ENCODE results near the gene MYO15A.

Gene MYO15A

GRCh38 chr17:18093616-18094408, 14.7 kb upstream of the MYO15A start:
- no peak for TF ChIP-seq ZNF274 (IDR thresholded peaks at IDR 0.05; ENCODE audit: low read depth, low read length)
- no peak overlapping the region for H3K4me3 ChIP-seq (ENCODE audit: low read length)

DNA sequence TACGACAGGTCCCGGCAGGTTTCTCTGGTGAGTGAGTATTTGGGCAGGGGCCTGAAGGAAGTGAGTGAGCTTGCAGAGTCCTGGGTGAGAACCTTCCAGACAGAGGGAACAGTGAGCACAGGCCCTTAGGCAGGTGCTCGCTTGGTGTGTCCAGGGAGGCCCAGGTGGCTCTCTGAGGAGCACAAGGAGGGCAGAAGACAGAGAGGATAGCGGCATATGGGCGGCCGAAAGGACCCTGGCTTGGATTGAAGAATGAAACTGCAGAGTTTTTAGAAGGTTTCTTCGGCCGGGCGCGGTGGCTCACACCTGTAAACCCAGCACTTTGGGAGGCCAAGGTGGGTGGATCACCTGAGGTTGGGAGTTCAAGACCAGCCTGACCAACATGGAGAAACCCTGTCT, 14.1 kb upstream of the MYO15A start:
- TF ChIP-seq ZNF274 (IDR thresholded peaks at IDR 0.05; ENCODE audit: low read depth, low read length): no peak
- no peak overlapping the region for H3K4me3 ChIP-seq (ENCODE audit: low read length)

GRCh38 chr17:18099516-18099915, 9.0 kb upstream of the MYO15A start:
- H3K4me3 ChIP-seq (ENCODE audit: low read length): no peak overlapping the region
- no peak for TF ChIP-seq ZNF274 (IDR thresholded peaks at IDR 0.05; ENCODE audit: low read depth, low read length)

DNA sequence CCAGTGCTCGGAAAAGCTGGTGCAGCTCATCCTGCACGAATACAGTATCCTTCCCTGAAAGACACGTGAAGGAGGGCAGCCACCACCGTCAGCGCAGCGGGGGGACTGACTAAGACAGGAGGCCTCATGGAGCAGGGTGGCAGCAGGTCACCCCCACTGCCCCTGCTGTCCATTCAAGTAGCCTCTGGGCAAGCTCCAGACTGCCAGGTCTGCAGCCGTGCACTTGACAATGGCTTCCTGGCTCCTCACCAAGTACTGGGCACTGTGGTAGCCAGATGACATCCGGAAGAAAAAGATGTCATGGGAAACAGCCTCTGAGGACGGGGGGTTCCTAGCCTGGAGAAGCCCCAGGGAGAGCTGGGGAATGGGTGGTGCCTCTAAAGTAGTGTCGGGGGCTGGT, 7.9 kb upstream of the MYO15A start:
- TF ChIP-seq ZNF274 (IDR thresholded peaks at IDR 0.05; ENCODE audit: low read depth, low read length): no peak
- no peak overlapping the region for H3K4me3 ChIP-seq (ENCODE audit: low read length)

DNA sequence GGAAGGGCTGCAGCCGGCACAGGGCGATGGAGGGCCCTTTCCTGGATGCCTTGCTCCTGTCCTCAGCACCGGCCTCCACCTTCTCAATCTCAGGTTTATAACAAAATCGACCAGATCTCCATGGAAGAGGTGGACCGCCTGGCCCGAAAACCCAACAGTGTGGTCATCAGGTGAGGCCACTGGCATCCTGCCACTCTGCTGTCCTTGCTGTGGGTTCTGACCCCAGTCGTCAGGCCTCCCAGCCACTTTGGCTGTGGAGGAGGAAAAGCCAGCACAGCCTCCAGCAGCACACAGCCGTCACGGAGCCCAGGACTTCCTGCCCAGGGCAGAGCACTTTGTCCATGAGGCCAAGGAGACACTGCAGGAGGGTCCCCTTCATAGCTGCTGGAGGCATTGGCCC, 6.7 kb upstream of the MYO15A start:
- H3K4me3 ChIP-seq (ENCODE audit: low read length): no peak overlapping the region

GRCh38 chr17:18102640-18103039, 5.9 kb upstream of the MYO15A start:
- no peak overlapping the region for H3K4me3 ChIP-seq (ENCODE audit: low read length)
- TF ChIP-seq ZNF274 (IDR thresholded peaks at IDR 0.05; ENCODE audit: low read depth, low read length): no peak

More for the DNA sequence above, 6.7 kb upstream of the MYO15A start:
- no peak for TF ChIP-seq ZNF274 (IDR thresholded peaks at IDR 0.05; ENCODE audit: low read depth, low read length)

GRCh38 chr17:18105027-18105426, 3.5 kb upstream of the MYO15A start:
- no peak for TF ChIP-seq ZNF274 (IDR thresholded peaks at IDR 0.05; ENCODE audit: low read depth, low read length)
- H3K4me3 ChIP-seq (ENCODE audit: low read length): no peak overlapping the region

DNA sequence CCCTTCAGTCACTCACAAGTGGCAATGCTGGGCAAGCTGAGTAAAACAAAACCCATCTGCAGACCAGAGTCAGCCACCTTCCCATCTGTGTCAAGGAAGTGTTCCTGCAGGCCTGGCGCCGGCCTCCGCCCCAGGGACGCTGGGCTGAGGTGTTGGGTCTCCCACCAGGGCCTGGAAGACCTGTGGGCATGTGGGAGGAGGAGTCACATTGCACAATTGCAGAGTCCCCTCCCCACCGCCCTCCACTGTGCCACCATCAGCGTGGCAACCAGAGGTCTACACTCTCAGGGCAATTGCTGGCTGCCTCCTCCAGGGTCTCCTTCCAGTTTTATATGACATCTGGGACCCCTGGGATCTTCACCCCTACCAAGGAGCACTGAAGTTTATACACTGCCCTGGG, 3.0 kb upstream of the MYO15A start:
- H3K4me3 ChIP-seq (ENCODE audit: low read length): no peak overlapping the region
- TF ChIP-seq ZNF274 (IDR thresholded peaks at IDR 0.05; ENCODE audit: low read depth, low read length): no peak

- no peak for TF ChIP-seq ZNF274 (IDR thresholded peaks at IDR 0.05; ENCODE audit: low read depth, low read length)
Observed at GRCh38 chr17:18106211-18106610, 2.3 kb upstream of the MYO15A start.

DNA sequence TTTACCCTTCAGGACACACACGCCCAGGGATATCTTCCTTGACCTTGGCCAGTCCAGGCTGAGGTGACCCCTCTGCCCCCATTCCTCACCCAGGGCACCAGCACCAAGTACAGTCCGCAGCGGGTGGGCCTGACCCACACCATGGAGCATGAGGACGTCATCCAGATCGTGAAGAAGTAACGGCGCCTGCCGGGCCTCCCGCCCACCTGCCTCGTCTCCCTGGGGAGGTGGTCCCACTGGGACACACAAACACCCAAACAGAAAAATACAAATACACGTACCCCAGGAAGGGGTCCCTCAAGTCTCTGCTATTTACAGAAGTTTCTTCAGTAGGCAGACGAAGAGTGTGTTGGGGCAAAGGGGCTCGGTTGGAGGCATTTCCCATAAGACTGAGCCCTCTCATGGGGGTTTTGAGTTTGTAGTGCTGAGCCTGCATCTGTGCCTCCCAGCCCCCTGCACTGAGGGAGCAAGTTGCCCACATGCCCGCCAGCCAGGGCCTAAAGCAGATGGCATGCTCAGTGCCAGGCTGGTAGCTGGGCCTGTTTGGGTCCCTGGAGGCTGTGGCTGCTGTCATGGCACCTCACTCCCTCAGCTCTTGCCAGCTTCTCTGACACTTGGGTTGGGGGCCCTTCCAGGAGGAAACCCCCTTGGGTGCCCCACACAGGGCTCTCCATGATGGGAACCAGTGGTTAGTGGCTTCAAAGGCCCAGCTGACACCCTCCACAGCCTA, 1.3 kb upstream of the MYO15A start:
- TF ChIP-seq ZNF274 (IDR thresholded peaks at IDR 0.05; ENCODE audit: low read depth, low read length): no peak
- no peak overlapping the region for H3K4me3 ChIP-seq (ENCODE audit: low read length)

More at GRCh38 chr17:18106211-18106610, 2.3 kb upstream of the MYO15A start:
- no peak overlapping the region for H3K4me3 ChIP-seq (ENCODE audit: low read length)

- no peak overlapping the region for H3K4me3 ChIP-seq (ENCODE audit: low read length)
- no peak for TF ChIP-seq ZNF274 (IDR thresholded peaks at IDR 0.05; ENCODE audit: low read depth, low read length)
Observed at GRCh38 chr17:18107971-18108370, 585 bp upstream of the MYO15A start.

GRCh38 chr17:18109935-18110485, 1.5 kb downstream of the MYO15A start:
- no peak overlapping the region for H3K4me3 ChIP-seq (ENCODE audit: low read length)
- TF ChIP-seq ZNF274 (IDR thresholded peaks at IDR 0.05; ENCODE audit: low read depth, low read length): no peak

- no peak overlapping the region for H3K4me3 ChIP-seq (ENCODE audit: low read length)
- no peak for TF ChIP-seq ZNF274 (IDR thresholded peaks at IDR 0.05; ENCODE audit: low read depth, low read length)
Observed at GRCh38 chr17:18110636-18111145, 2.1 kb downstream of the MYO15A start.

DNA sequence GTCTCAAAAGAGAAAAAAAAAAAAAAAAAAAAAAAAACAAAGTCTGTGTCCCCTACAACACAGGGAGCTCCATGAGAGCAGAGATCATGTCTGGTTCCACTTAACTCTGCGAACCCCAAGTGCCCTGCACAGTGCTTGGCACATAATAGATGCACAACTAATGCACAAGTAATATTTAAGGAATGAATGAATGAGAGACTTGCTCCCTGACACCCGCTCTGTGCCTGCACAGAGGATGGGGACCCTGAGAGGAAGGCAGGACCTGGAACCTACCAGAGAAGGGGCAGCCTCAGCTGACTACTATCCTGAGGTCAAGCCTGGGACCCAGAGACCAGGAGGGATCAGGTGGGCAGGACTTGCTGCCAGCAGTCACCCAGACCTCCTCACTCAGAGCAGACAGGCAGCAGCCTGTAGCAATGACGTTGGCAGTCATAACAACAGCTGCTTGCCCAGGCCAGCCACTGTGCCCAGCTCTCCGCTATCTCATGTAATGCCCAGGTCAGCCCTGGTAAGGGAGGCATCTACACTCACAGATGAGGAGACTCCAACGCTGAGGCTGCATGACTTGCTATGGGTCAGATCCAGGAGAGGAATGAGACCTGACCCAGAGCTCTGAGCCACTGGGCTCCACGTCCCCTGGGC, 2.9 kb downstream of the MYO15A start:
- no peak overlapping the region for H3K4me3 ChIP-seq (ENCODE audit: low read length)
- no peak for TF ChIP-seq ZNF274 (IDR thresholded peaks at IDR 0.05; ENCODE audit: low read depth, low read length)

All from GM08714 (cell line).